ENCODE results near the gene TYMP. TPM values are rescaled to one million over a fixed set of nuclear protein-coding genes. Genes with fewer than 3 reads are reported as not detected.

Gene TYMP
- total and polyA plus RNA-seq, 2 experiments from 2014 or later: 46.4 to 85.7 TPM

DNA sequence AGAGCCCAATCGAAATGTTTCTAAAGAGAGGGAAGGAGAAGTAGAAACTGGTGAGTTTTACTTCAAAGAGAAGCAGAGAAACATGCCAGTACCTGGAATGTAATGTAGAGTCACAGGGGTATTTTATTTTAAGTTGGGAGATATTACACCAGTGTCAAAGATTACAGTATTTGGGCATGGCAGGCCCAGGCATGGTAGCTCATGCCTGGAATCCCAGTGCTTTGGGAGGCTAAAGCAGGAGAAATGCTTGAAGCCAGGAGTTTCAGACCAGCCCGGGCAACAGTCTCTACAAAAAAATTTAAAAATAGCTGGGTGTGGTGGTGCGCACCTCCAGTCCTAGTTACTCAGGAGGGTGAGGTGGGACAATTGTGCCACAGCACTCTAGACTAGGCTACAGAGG, 30.2 kb upstream of the TYMP start:
- Histone ChIP-seq H3K27me3 (no peaks in the 10 kb centered on the region), H3K36me3 (replicated peaks; ENCODE audit: insufficient read depth, low read depth) (no peaks in the 10 kb centered on the region), H3K27ac (no peak overlapping the region), H3K9me2 (replicated peaks; ENCODE audit: insufficient read depth) (no peaks in the 10 kb centered on the region), H3K4me2 (no peak overlapping the region), H3K9me3 (ENCODE audit: low read depth) (no peaks in the 10 kb centered on the region), H3K4me1 (ENCODE audit: insufficient read depth) (peaks cover 12% of the 10 kb centered on the region), H3K4me3 (no peak overlapping the region), H2AFZ (no peak overlapping the region), H4K20me1 (ENCODE audit: insufficient read depth, poor library complexity, severe bottlenecking) (no peaks in the 10 kb centered on the region), H3K79me2 (no peaks in the 10 kb centered on the region)
- 89% methylated on average over 3 of the region's 3 CpGs for WGBS (ENCODE audit: low lambda C conversion rate, missing lambda C conversion rate)
- TF ChIP-seq EZH2phosphoT487 (IDR thresholded peaks at IDR 0.05; ENCODE audit: low read depth, severe bottlenecking, unreplicated experiment) (no peak), EZH2 (IDR thresholded peaks at IDR 0.05; ENCODE audit: borderline replicate concordance) (no peak)
- TF ChIP-seq, protein P1, sequence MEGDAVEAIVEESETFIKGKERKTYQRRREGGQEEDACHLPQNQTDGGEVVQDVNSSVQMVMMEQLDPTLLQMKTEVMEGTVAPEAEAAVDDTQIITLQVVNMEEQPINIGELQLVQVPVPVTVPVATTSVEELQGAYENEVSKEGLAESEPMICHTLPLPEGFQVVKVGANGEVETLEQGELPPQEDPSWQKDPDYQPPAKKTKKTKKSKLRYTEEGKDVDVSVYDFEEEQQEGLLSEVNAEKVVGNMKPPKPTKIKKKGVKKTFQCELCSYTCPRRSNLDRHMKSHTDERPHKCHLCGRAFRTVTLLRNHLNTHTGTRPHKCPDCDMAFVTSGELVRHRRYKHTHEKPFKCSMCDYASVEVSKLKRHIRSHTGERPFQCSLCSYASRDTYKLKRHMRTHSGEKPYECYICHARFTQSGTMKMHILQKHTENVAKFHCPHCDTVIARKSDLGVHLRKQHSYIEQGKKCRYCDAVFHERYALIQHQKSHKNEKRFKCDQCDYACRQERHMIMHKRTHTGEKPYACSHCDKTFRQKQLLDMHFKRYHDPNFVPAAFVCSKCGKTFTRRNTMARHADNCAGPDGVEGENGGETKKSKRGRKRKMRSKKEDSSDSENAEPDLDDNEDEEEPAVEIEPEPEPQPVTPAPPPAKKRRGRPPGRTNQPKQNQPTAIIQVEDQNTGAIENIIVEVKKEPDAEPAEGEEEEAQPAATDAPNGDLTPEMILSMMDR (IDR thresholded peaks at IDR 0.05; ENCODE audit: poor library complexity): no peak
- DNase-seq (ENCODE audit: low spot score): no peak

DNA sequence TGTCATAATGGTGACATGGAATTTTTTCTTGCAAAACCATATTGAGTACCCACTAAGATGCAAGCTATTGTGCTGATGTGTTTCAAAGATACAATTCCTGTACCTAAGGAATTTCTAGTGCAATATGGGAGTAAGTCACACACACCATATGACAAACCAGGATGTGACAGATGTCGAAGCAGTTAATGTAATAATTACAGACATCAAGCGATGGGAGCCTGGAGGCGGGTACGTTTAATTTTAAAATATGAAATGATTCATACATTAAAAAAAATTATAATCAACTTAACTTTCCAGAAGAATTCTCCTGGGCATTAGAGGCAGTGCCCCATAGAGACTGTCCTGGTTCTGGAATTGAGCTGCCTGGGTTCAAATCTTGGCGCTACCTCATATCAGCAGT, 26.9 kb upstream of the TYMP start:
- Histone ChIP-seq H3K9me3 (ENCODE audit: low read depth) (no peaks in the 10 kb centered on the region), H3K4me1 (ENCODE audit: insufficient read depth) (no peaks in the 10 kb centered on the region), H2AFZ (no peak overlapping the region), H3K27ac (no peak overlapping the region), H3K4me2 (no peak overlapping the region), H3K79me2 (no peaks in the 10 kb centered on the region), H3K9me2 (replicated peaks; ENCODE audit: insufficient read depth) (no peaks in the 10 kb centered on the region), H4K20me1 (ENCODE audit: insufficient read depth, poor library complexity, severe bottlenecking) (no peaks in the 10 kb centered on the region), H3K36me3 (replicated peaks; ENCODE audit: insufficient read depth, low read depth) (no peaks in the 10 kb centered on the region), H3K4me3 (no peak overlapping the region), H3K27me3 (no peaks in the 10 kb centered on the region)
- 91% methylated on average over 5 of the region's 5 CpGs for WGBS (ENCODE audit: low lambda C conversion rate, missing lambda C conversion rate)
- TF ChIP-seq EZH2phosphoT487 (IDR thresholded peaks at IDR 0.05; ENCODE audit: low read depth, severe bottlenecking, unreplicated experiment): no peak
- TF ChIP-seq, protein P1 (IDR thresholded peaks at IDR 0.05; ENCODE audit: poor library complexity): no peak
- TF ChIP-seq EZH2 (IDR thresholded peaks at IDR 0.05; ENCODE audit: borderline replicate concordance): no peak
- no peak for DNase-seq (ENCODE audit: low spot score)

DNA sequence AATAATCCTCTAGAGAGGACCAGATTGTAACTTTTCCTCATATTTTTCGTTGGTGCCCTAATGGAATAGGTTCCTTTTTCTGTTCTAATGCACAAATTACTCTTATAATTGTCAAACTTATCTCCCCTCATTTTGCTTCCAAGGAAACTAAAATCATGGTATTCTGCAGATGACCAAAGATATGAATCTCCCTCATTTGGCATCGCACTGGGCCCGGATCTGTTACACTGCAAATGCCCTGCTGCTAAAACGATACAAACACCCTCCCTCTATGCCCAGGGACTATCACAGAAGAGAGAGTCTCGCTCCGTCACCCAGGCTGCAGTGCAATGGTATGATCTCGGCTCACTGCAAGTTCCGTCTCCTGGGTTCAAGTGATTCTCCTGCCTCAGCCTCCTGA, 23.5 kb upstream of the TYMP start:
- H3K36me3 ChIP-seq (replicated peaks; ENCODE audit: insufficient read depth, low read depth): no peaks in the 10 kb centered on the region
- DNase-seq (ENCODE audit: low spot score): no peak
- no peak overlapping the region for H2AFZ ChIP-seq
- TF ChIP-seq EZH2phosphoT487 (IDR thresholded peaks at IDR 0.05; ENCODE audit: low read depth, severe bottlenecking, unreplicated experiment) (no peak), EZH2 (IDR thresholded peaks at IDR 0.05; ENCODE audit: borderline replicate concordance) (no peak)
- TF ChIP-seq, protein P1 (IDR thresholded peaks at IDR 0.05; ENCODE audit: poor library complexity): no peak
- H3K4me1 ChIP-seq (ENCODE audit: insufficient read depth): no peaks in the 10 kb centered on the region
- no peak overlapping the region for H3K4me2 ChIP-seq
- 77% methylated on average over 8 of the region's 8 CpGs for WGBS (ENCODE audit: low lambda C conversion rate, missing lambda C conversion rate)
- no peaks in the 10 kb centered on the region for H3K27me3 ChIP-seq
- no peaks in the 10 kb centered on the region for H3K79me2 ChIP-seq
- no peak overlapping the region for H3K4me3 ChIP-seq
- H3K27ac ChIP-seq: no peak overlapping the region
- H3K9me2 ChIP-seq (replicated peaks; ENCODE audit: insufficient read depth): no peaks in the 10 kb centered on the region
- no peaks in the 10 kb centered on the region for H3K9me3 ChIP-seq (ENCODE audit: low read depth)
- no peaks in the 10 kb centered on the region for H4K20me1 ChIP-seq (ENCODE audit: insufficient read depth, poor library complexity, severe bottlenecking)

Measured in hepatocyte (in vitro differentiated cells).